SH-SY5Y (cell line): ENCODE results near the gene IDE.

Experiments
- GATA2 ChIP-seq: IDR thresholded peaks from 2 replicates; pipeline ENCODE4 v1.6.1; 2011; ENCODE audit warnings: mild to moderate bottlenecking, low read depth, low read length
- GATA3 ChIP-seq: IDR thresholded peaks from 2 replicates; pipeline ENCODE4 v1.6.1; 2011; ENCODE audit warnings: low read depth, mild to moderate bottlenecking, low read length, moderate library complexity

The IDE gene

DNA sequence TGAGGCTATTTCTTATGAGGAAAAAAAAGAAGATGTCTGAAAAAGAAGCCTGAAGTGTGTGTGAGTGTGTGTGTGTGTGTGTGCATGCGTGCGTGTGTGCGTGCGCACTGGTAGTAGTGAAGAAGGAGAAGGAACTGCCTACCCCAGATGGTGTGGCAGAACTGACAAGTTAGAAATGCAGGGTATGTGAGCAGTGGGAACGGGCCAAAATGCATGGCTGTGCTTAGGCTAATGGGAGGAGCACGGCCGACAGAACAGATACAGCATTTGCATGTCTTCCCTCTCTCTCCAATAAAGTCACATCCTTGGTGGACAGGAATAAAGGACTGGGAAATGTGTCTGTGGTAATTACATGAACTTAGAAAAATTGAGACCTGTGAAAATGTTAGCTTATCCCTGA lies 94.3 kb downstream of the IDE start:
- TF ChIP-seq GATA2 (no peak), GATA3 (no peak)

DNA sequence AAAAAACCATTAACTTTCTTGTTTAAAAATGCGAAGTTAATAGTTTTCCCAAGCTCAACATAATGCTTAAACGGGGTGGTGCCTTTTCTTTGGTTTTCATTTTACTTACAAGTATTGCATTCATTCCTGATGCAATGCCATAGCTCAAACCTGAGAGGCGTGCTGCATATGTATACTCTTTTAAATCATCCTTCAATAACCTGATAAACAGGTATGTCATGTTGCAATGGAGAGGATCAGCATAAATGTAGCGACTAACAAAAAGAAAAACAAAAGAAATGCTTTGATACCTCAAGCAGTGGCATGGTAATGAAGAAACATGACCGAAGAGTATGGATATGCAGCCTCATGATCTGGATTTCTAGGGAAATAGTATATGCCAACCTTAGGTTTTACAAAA lies 95.4 kb downstream of the IDE start:
- TF ChIP-seq GATA3 (no peak), GATA2 (no peak)

DNA sequence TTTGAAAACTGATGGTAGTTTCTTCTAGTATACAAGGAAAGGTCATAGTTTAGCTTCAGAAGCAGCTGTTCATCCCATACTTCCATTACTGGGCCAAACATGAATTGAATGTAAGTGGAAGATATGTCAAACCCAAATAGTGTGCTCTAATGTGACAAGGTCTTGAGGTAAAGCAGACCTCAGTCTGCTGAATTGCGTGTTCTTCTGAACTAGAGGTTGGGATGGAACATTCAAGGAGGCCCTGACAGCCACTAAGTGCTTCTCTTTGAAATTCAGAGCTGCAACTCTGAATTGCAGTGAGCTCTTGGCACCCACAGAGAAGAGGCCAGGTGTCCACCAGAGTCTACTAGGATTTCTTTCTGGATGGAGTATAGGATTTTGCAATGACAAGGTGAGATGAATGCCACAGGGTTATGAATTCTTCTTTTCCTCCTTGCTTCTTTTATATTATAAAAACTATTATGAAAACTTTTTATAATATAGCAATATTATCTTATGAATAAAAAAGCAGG lies 98.5 kb downstream of the IDE start:
- TF ChIP-seq GATA3 (no peak), GATA2 (no peak)

DNA sequence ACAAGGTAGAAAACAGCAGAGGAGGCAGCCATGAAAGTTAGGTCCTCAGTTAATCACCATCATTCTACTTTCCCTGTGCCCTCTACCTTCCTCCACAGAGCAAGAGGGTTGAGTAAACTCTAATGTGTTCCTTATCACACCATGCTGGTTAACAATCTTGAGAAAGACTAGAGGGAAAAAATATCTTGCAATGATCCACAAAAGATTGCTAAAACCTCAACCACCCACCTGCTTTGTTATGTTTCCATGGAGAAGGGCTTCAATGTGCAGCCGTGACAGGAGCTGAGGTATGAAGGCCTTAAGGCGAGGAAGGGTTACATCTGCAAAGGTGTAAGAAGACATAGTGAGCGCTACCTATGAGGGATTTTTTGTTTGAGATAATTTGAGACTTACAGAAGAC lies 103.9 kb downstream of the IDE start:
- TF ChIP-seq GATA3 (no peak), GATA2 (no peak)

DNA sequence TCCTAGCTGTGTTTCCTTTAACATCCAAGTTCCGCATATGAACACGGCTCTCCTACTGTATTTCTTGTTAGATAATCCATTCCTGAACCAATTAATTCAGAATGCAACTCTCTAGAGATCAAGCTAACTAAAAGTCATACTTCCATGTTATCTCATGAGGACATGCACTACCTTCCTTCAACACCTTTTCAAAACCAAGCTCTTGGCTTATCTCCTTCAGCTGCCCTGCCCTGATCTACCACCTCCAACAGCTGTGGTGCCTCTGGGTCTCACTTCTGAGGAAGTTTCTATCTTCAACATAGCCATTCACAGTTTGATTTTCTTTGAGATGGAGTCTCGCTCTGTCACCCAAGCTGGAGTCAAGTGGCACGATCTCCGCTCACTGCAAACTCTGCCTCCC lies 109.5 kb downstream of the IDE start:
- TF ChIP-seq GATA2, result no peak
- no peak for TF ChIP-seq GATA3

DNA sequence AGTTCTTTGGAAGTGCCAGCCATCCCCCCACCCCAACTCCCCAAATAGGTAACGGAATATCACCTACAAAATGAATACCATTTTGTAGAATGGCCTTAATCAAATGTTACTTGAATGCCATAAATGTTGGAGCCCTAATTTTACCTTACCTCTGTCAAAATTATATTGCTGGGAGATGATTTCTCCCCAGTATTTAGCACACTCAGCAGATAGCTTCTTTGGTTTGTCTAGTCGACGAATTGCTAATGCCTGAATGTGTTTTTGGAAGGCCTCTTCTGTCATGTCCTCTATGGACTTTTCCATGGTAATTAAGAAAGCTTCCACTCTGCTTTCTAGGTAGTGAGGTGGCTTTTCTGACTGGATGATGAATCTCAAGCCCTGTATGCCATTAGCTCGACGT lies 110.3 kb downstream of the IDE start:
- TF ChIP-seq GATA3 (no peak), GATA2 (no peak)

DNA sequence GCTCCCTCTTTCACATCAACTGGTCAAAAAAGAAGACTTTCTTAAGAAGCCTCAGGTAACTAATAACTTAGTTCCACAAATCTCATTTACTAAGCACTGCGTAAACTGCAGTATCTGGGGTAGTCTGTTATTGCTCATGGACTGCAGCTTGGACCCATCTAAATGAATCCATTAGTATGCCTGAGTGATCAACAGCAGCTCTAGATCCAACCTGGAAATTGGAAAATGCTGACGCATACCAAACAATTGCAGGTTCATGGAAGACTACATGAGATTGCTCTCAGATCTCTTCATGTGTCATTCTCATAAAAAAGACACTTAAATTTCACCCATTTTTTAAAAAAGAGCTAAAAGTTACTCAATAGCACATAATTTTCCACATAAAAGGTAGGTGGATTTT lies 121.6 kb downstream of the IDE start:
- TF ChIP-seq GATA2, result no peak

DNA sequence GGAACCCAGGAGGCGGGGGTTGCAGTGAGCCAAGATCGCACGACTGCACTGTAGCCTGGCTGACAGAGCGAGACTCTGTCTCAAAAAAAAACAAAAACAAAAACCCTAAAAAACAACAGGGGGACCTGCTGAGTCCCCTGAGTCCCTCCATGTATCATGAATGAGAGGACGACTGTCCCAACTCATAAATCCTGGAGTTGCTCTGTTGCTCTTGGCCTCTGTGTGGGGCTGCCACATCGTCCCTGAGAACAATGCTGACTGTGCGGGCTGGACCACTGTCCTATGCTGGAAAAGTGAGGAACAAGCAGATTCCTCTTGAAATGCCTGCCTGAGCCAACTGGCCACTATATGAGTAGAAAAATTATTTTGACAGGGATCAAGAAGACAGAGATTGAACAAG lies 122.5 kb downstream of the IDE start:
- no peak for TF ChIP-seq GATA3
- no peak for TF ChIP-seq GATA2

DNA sequence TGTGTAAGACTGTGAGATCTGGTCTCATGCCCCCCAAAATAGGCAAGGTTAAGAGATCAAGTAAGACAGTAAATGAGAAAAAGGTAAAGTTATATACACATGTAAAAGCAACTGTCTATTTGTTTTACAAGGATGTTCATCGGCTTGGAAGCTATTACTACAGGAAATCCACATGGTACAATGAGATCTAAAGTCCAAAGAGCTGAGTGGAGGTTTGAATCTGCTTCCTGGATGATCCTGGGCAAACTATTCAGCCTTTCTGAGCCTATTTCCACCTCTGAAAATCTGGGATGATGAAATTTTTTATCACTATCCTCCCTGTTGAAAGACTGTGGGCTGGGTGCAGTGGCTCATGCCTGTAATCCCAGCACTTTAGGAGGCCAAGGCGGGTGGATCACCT lies 123.0 kb downstream of the IDE start:
- TF ChIP-seq GATA2 (no peak), GATA3 (no peak)

DNA sequence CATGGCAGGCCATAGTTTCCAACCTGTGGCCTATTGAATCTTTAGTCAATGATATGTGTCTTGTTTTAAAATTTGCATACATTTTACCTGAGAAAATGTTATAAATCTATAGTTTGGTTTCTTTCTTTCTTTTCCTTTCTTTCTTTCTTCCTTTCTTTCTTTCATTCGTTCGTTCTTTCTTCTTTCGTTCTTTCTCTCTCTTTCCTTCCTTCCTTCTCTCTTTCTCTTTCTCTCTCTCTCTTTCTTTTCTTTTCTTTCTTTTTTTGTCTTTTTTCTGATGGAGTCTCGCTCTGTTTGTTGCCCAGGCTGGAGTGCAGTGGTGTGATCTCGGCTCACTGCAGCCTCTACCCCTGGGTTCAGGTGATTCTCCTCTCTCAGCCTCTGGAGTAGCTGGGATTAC lies 133.3 kb downstream of the IDE start:
- TF ChIP-seq GATA3, result no peak
- TF ChIP-seq GATA2, result no peak

DNA sequence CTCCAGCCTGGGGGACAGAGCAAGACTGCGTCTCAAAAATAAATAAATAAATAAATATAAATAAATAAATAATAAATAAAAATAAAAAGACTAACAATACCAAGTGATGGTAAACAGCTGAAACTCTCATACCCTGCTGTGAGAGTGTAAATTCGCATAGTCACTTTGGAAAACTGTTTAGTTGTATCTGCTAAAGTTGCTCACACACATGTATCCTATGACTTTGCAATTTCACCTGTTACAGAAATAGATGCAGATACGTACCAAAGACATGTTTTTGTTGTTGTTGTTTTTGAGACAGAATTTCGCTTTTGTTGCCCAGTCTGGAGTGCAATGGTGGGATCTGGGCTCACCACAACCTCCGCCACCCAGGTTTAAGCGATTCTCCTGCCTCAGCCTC lies 135.7 kb downstream of the IDE start:
- TF ChIP-seq GATA2 (no peak), GATA3 (no peak)

DNA sequence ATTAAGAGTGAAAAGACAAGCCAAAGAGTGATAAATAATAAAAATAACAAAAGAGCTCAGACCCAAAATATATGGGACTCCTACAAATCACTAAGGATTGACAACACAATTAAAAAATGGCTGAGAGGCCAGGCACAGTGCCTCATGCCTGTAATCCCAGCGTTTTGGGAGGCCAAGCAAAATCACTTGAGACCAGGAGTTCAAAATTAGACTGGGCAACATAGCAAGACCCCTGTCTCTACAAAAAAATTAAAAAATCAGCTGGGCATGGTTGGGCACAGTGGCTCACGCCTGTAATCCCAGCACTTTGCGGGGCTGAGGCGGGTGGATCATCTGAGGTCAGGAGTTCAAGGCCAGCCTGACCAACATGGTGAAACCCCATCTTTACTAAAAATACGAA lies 137.3 kb downstream of the IDE start:
- TF ChIP-seq GATA2, result no peak
- TF ChIP-seq GATA3, result no peak

DNA sequence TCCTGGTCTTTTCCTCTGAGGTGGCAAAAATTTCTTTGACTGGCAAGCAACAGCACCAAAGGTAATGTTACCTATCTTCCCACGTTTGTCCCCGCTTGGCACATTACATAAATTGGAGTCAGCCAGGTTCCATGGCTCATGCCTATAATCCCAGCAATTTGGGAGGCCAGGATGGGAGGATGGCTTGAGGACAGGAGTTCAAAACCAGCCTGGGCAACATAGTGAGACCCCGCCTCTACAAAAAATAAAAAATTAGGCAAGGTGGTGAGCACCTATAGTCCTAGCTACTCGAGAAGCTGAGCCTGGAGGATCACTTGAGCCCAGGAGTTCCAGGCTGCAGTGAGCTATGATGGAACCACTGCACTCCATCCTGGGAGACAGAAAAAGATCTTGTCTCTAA lies 139.5 kb downstream of the IDE start:
- TF ChIP-seq GATA2 (no peak), GATA3 (no peak)

DNA sequence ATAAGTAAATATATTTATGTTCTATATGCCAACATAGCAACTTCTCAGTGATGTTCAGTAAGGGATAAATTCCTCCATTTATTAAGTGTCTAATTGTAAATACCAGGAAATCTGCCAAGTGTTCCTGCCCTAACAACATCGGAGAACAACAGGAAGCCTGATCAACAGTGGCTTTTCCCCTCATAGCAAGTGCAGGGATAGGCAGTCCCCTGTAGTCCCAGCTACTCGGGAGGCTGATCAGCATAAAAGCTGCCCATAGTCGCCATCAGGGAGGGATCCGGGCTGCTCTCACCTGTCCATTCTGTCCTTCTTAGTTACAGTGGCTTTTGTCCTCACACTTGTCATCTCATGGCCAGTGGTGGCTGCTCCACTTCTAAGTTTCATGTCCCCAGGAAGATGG lies 141.3 kb downstream of the IDE start:
- no peak for TF ChIP-seq GATA2
- no peak for TF ChIP-seq GATA3

DNA sequence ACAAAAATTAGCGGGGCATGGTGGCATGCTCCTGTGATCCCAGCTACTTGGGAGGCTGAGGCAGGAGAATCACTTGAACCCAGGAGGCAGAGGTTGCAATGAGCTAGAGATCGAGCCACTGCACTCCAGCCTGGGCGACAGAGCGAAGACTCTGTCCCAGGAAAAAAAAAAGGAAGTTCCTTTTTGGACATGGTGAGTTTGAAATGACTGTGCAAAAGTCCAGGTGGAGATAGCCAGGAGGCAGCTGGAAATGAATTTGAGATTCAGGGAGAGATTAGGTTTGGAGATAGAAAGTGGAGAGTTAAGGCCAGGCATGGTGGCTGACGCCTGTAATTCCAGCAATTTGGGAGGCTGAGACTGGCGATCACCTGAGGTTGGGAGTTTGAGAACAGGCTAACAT lies 143.8 kb downstream of the IDE start:
- TF ChIP-seq GATA3, result no peak
- TF ChIP-seq GATA2, result no peak

DNA sequence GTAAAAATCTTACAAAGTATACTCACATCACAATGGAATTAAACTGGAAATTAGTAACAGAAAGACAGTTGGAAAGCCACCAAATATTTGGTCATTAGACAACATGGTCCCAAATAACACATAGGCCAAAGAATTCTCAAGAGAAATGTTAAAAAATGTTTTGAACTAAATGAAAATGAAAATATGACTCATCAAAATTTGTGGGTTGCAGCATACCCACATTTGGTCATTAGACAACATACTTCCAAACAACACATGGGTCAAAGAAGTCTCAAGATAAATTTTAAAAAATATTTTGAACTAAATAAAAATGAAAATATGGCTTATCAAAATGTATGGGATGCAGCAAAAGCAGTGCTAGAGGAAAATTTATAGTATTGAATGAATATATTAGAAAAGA lies 152.3 kb downstream of the IDE start:
- no peak for TF ChIP-seq GATA3
- no peak for TF ChIP-seq GATA2

DNA sequence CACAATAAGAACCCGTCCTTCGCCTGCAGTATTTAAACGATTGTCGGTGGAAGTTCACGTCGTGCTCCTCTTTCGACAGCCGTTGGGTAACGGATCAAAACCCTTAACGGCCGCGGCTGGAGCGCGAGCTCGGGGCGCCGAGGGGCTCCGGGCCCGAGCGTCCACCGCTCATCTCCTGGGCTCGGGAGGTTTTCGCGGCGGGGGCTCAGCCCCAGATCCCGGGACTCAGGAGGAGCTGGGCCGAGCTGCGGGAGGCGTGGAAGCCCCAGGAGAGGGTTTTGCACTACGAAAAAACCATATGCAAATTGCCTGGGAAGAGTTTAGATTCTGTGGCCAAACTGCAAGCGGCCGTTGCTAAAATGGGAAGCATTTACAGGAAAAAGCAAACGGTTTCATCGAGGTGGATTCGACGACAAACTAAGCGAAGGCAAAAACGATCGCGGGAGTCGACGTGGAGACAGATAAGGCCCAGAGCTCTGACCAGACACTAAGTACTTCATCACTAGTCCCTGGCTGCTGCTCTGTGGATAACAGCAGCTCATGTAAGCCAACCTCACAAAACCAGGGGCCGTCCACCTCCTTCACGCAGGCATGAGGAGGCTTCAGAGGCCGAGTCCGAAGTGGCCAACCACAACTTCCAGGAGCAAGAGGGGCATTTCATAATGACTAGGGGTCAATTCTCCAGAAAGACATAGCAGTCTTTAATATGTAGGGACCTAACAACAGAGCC lies 153.2 kb downstream of the IDE start:
- TF ChIP-seq GATA2 (no peak), GATA3 (no peak)
